ENCODE measurements around the gene SMPD4.
A peak's percentile ranks its signal among the peaks of the same experiment; 100 is the strongest.
"Not testable (repeated sequence)": the region's sequence is repeated elsewhere in the genome, so short reads cannot be mapped to it uniquely, and the experiment has no call there.

The SMPD4 gene

DNA sequence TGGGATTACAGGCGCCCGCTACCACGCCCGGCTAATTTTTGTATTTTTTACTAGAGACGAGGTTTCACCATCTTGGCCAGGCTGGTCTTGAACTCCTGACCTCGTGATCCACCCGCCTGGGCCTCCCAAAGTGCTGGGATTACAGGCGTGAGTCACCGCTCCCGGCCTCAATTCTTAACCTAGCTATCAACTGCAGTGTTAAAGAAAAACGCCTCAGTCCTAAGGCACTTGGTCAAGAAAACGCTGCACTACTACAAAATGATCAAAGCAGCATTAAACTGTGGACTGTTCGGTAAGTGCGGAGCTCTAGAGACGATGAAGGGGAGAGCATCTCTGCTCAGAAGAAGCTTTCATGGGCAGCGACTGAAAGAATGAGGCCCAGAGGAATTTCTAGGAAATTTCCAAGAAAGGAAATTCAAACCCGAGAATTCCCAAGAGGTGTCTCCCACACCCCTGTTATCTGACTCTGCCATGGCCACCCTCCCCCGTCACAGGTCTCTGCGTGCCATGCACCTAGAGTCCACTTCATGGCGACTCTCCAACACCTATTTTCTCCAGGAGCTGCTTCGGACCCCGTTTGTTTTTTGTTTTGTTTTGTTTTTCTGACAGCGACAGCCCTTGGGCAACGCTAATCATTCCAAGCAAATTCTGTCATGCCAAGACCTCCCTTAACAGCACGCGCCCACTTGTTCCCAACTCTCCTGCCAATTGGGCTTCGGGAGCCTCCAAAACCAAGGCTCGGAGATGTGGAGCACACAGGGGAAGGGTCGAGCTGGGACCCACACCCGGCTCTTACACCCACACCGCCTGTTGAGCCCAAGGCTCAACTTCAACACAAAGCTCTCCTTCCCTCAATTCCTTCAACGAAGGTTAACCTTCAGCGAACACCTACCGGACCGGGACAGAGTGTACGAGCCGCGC is 738 bp downstream of the SMPD4 start:
- not testable (repeated sequence) for DNase-seq; H3K36me3 ChIP-seq (ENCODE audit: control insufficient read depth, insufficient read depth, low read length); H3K27me3 ChIP-seq (replicated peaks; ENCODE audit: control insufficient read depth, insufficient read depth, low read length, poor library complexity, severe bottlenecking); H3K9me3 ChIP-seq (ENCODE audit: control insufficient read depth, low read length)
- peak overlapping the region; percentile 86 for H3K27ac ChIP-seq (ENCODE audit: insufficient read depth, low read length, poor library complexity, severe bottlenecking)
- peaks cover 14% of the 10 kb centered on the region for H3K4me1 ChIP-seq (ENCODE audit: control insufficient read depth, insufficient read depth, low read length, poor library complexity, severe bottlenecking)
- H3K4me3 ChIP-seq (ENCODE audit: insufficient read depth, low read depth, low read length, poor library complexity, severe bottlenecking), result peak overlapping the region; percentile 93

DNA sequence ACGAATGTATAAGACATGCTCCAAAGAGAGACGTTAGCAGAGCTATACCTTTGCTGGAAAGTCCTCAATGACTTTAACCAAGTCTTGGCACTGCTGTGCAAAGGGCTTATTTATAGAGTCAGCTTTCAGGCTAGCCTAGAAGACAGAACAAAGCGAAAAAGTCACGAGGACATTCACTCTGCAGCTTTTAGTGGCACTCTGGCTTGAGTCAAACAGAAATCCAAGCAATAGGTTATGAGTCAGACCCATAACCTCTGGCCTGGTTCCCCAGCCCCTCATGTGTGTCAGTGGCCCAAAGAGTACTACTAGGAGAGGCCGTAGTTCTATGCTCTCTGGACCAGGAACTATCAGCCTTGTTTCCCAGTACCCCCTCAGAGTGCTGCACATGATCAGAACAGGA is 6.5 kb downstream of the SMPD4 start:
- not testable (repeated sequence) for H3K9me3 ChIP-seq (ENCODE audit: control insufficient read depth, low read length); H3K27ac ChIP-seq (ENCODE audit: insufficient read depth, low read length, poor library complexity, severe bottlenecking); H3K4me3 ChIP-seq (ENCODE audit: insufficient read depth, low read depth, low read length, poor library complexity, severe bottlenecking); H3K27me3 ChIP-seq (replicated peaks; ENCODE audit: control insufficient read depth, insufficient read depth, low read length, poor library complexity, severe bottlenecking); H3K4me1 ChIP-seq (ENCODE audit: control insufficient read depth, insufficient read depth, low read length, poor library complexity, severe bottlenecking); DNase-seq
- peaks cover 23% of the 10 kb centered on the region for H3K36me3 ChIP-seq (ENCODE audit: control insufficient read depth, insufficient read depth, low read length)

DNA sequence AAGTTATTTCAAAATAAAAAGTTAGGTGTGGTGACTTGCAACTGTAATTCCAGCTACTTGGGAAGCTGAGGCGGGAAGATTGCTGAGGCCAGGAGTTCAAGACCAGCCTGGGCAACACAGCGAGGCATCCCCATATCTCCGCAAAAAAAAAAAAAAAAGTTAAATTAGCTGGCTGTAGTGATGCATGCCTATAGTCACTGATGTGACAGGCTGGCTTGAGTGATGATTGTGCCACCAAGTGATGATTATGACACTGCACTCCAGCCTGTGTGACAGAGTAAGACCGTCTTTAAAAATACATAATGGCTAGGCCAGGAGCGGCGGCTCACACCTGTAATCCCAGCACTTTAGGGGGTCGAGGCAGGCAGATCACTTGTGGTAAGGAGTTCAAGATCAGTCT is 11.5 kb downstream of the SMPD4 start:
- peaks cover 35% of the 10 kb centered on the region for H3K36me3 ChIP-seq (ENCODE audit: control insufficient read depth, insufficient read depth, low read length)
- no peak overlapping the region for H3K27ac ChIP-seq (ENCODE audit: insufficient read depth, low read length, poor library complexity, severe bottlenecking)
- no peaks in the 10 kb centered on the region for H3K27me3 ChIP-seq (replicated peaks; ENCODE audit: control insufficient read depth, insufficient read depth, low read length, poor library complexity, severe bottlenecking)

DNA sequence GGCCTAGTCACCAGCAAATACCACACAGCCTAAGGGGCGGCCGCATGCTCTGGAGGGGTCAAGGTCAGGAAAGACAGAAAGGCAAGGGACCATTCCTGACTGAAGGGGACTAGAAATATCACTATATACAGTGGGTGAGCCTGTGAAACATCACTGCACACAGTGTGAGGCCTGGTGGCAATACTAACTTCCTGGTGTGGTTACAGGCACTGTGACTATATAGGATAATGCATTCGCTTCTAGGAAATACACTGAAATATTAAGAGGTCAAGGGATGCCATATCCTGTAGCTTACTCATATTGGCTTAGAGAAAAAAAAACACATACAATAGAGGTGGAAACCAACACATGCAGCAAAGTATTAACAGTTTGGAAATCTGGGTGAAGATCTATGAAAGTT is 12.2 kb downstream of the SMPD4 start:
- DNase-seq; H3K27ac ChIP-seq (ENCODE audit: insufficient read depth, low read length, poor library complexity, severe bottlenecking); H3K27me3 ChIP-seq (replicated peaks; ENCODE audit: control insufficient read depth, insufficient read depth, low read length, poor library complexity, severe bottlenecking); H3K4me3 ChIP-seq (ENCODE audit: insufficient read depth, low read depth, low read length, poor library complexity, severe bottlenecking); H3K4me1 ChIP-seq (ENCODE audit: control insufficient read depth, insufficient read depth, low read length, poor library complexity, severe bottlenecking); H3K9me3 ChIP-seq (ENCODE audit: control insufficient read depth, low read length): not testable (repeated sequence)
- H3K36me3 ChIP-seq (ENCODE audit: control insufficient read depth, insufficient read depth, low read length), result peaks cover 42% of the 10 kb centered on the region

More for the DNA sequence above, 11.5 kb downstream of the SMPD4 start:
- no peaks in the 10 kb centered on the region for H3K9me3 ChIP-seq (ENCODE audit: control insufficient read depth, low read length)
- DNase-seq, result no peak
- H3K4me3 ChIP-seq (ENCODE audit: insufficient read depth, low read depth, low read length, poor library complexity, severe bottlenecking), result no peak overlapping the region
- H3K4me1 ChIP-seq (ENCODE audit: control insufficient read depth, insufficient read depth, low read length, poor library complexity, severe bottlenecking), result no peaks in the 10 kb centered on the region

DNA sequence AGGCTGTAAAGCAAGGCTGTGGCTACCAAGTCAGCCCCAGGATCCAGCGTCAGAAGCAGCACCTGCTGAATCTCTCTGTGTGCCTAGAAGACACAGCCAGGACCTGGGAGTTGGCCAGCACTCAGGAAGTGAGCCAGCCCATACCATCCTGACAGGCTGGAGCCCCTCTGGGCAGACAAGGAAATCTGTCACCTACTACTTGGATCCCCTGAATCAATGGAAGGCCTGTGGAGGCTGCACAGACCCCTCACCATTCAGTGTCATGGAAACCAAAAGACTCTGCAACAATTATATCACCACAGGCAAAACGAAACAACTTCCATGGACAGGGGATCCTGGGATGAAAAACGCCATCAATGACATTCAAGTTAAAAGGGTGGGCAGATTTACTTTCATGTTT is 14.8 kb downstream of the SMPD4 start:
- H3K9me3 ChIP-seq (ENCODE audit: control insufficient read depth, low read length); H3K4me1 ChIP-seq (ENCODE audit: control insufficient read depth, insufficient read depth, low read length, poor library complexity, severe bottlenecking); DNase-seq; H3K4me3 ChIP-seq (ENCODE audit: insufficient read depth, low read depth, low read length, poor library complexity, severe bottlenecking); H3K27ac ChIP-seq (ENCODE audit: insufficient read depth, low read length, poor library complexity, severe bottlenecking); H3K27me3 ChIP-seq (replicated peaks; ENCODE audit: control insufficient read depth, insufficient read depth, low read length, poor library complexity, severe bottlenecking): not testable (repeated sequence)
- peaks cover 38% of the 10 kb centered on the region for H3K36me3 ChIP-seq (ENCODE audit: control insufficient read depth, insufficient read depth, low read length)

DNA sequence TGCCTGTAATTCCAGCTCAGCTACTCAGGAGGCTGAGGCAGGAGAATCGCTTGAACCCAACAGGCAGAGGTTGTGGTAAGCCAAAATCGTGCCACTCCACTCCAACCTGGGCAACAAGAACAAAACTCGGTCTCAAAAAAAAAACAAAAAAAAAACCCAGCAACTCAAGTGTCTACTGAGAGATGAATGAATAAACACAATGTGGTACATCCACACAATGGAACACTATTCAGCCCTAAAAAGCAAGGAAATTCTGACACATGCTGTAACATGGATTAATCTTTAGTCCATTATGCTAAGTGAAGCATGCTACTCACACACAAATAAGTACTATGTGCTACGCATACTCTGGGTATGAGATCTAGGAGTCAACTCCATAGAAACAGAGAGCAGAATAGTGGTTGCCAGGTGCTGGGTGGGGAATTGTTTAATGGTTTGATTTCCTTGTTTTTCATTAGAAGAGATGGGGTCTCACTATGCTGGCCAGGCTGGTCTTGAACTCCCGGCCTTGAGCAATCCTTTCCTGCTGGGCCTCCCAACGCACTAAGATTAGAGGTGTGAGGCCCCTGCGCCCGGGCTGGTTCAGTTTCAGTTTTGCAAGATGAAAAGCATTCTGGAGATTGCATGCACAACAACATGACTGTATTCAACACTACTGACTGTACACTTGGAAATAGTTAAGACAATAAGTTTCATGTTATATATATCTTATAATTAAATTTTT is 15.9 kb downstream of the SMPD4 start:
- DNase-seq, result no peak
- H3K9me3 ChIP-seq (ENCODE audit: control insufficient read depth, low read length), result no peaks in the 10 kb centered on the region
- peaks cover 35% of the 10 kb centered on the region for H3K36me3 ChIP-seq (ENCODE audit: control insufficient read depth, insufficient read depth, low read length)
- H3K4me1 ChIP-seq (ENCODE audit: control insufficient read depth, insufficient read depth, low read length, poor library complexity, severe bottlenecking), result no peaks in the 10 kb centered on the region
- H3K27ac ChIP-seq (ENCODE audit: insufficient read depth, low read length, poor library complexity, severe bottlenecking), result no peak overlapping the region
- no peak overlapping the region for H3K4me3 ChIP-seq (ENCODE audit: insufficient read depth, low read depth, low read length, poor library complexity, severe bottlenecking)
- no peaks in the 10 kb centered on the region for H3K27me3 ChIP-seq (replicated peaks; ENCODE audit: control insufficient read depth, insufficient read depth, low read length, poor library complexity, severe bottlenecking)

DNA sequence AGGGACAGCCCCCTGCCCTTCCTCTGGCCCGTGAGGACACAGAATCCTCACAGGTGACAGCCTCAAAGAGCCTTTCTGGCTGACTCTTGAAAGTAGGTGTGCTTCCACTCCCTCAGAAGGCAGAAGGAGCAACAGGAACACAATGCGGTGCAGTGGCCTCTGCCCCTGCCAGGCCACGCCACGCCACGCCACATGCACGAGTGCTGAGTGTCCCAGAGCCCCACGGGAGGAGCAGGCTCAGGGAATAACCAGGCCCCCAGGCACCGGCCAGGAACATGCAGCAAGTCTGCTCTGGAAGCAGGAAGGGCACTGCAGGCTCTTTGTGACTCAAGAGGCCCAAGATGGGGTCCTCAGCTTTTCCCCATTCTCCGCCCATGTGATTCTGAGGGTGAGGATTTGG is 18.4 kb downstream of the SMPD4 start:
- no peaks in the 10 kb centered on the region for H3K27me3 ChIP-seq (replicated peaks; ENCODE audit: control insufficient read depth, insufficient read depth, low read length, poor library complexity, severe bottlenecking)
- H3K9me3 ChIP-seq (ENCODE audit: control insufficient read depth, low read length), result no peaks in the 10 kb centered on the region
- peaks cover 31% of the 10 kb centered on the region for H3K36me3 ChIP-seq (ENCODE audit: control insufficient read depth, insufficient read depth, low read length)
- no peak for DNase-seq
- H3K27ac ChIP-seq (ENCODE audit: insufficient read depth, low read length, poor library complexity, severe bottlenecking), result no peak overlapping the region
- no peaks in the 10 kb centered on the region for H3K4me1 ChIP-seq (ENCODE audit: control insufficient read depth, insufficient read depth, low read length, poor library complexity, severe bottlenecking)
- no peak overlapping the region for H3K4me3 ChIP-seq (ENCODE audit: insufficient read depth, low read depth, low read length, poor library complexity, severe bottlenecking)

DNA sequence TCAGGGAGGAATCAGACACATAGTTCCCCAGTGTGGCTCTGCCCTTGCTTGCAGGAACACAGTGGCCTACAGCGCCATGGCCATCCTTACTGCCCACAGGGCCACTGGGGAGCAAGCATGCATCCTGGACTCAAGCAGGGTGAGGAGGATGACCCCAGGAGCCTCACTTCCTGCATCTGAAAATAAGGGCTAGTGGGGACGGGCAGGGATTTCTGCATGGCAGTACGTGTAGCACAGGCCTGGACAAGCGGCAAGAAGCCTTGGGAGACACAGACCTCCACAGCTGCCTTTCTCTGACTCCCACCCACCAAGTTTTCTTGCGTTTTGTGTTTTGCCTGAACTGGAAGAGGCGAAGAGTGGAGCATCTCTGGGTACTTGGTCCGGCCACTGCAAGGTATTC is 18.9 kb downstream of the SMPD4 start:
- not testable (repeated sequence) for DNase-seq

DNA sequence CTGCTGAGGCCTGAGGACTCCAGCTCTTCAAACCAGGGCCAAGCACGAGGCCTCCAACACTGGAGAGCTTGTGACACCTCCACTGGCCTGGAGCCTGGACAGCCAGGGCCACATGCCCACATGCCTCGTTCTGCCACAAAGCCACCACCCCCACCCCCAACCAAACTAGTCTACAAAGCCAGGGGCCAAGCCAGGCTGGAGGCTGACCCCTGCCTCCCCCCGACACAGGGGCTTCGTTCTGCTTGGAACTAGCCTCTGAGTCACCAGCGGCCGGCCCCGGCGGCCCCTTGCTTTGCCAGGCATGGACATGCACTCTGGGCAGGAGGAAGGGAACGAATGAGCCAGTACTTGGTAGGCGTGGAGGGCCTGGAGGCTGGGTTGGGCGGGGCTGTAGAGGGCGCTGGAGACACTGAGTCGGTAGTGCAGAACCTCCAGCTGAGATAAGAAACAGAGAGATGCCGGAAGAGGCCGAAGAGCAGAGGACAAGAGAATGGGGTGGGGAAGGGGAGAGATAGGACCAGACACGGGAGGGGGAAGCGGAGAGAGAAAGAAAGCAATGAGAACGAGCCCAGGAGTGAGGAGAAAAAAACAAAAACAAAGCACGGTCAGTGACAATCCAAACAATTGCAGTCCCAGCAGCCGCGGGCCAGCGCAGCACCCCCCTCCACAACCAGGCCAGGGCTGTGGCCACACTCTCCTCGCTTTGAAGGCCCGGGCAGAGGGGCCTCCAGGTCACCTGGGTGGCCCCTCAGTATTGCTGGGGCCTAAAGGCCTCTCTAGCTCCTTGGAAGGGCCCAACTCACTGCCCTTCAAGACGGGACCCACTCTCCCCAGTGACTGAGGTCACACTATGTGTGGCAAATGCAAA is 20.3 kb downstream of the SMPD4 start:
- not testable (repeated sequence) for H3K27me3 ChIP-seq (replicated peaks; ENCODE audit: control insufficient read depth, insufficient read depth, low read length, poor library complexity, severe bottlenecking); DNase-seq; H3K9me3 ChIP-seq (ENCODE audit: control insufficient read depth, low read length); H3K27ac ChIP-seq (ENCODE audit: insufficient read depth, low read length, poor library complexity, severe bottlenecking); H3K4me1 ChIP-seq (ENCODE audit: control insufficient read depth, insufficient read depth, low read length, poor library complexity, severe bottlenecking); H3K4me3 ChIP-seq (ENCODE audit: insufficient read depth, low read depth, low read length, poor library complexity, severe bottlenecking)
- H3K36me3 ChIP-seq (ENCODE audit: control insufficient read depth, insufficient read depth, low read length), result peaks cover 23% of the 10 kb centered on the region

More for the DNA sequence above, 18.9 kb downstream of the SMPD4 start:
- not testable (repeated sequence) for H3K4me3 ChIP-seq (ENCODE audit: insufficient read depth, low read depth, low read length, poor library complexity, severe bottlenecking); H3K27ac ChIP-seq (ENCODE audit: insufficient read depth, low read length, poor library complexity, severe bottlenecking); H3K27me3 ChIP-seq (replicated peaks; ENCODE audit: control insufficient read depth, insufficient read depth, low read length, poor library complexity, severe bottlenecking); H3K9me3 ChIP-seq (ENCODE audit: control insufficient read depth, low read length); H3K4me1 ChIP-seq (ENCODE audit: control insufficient read depth, insufficient read depth, low read length, poor library complexity, severe bottlenecking)
- peaks cover 31% of the 10 kb centered on the region for H3K36me3 ChIP-seq (ENCODE audit: control insufficient read depth, insufficient read depth, low read length)
